Measurements from ENCODE around the gene FAM13C.

DNA sequence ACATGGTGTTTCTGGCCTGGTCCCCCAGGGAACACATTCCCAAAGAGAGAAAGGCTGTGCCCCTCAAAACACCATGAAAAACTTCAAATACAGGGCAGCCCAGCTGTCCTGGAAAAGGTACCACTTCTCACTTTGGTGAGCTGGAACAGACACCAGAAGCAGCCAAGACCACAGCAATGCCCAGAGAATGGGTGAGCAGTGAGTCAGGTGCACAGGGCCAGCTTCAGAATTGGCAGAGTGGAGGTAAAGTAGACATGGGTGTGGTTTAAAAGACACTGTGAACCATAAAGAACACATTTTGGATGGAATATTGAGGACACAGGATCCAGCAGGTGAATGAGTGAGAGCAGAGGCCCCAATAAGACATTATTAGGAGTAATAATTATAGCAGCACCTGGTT lies 51.3 kb downstream of the FAM13C start:
- no peak for TF ChIP-seq ZNF274 (IDR thresholded peaks at IDR 0.05; ENCODE audit: low read depth, low read length)
- TF ChIP-seq YY1 (IDR thresholded peaks at IDR 0.05; ENCODE audit: insufficient read depth, insufficient read length): no peak
- TF ChIP-seq SUZ12 (IDR thresholded peaks at IDR 0.05; ENCODE audit: extremely low read depth, insufficient read depth, insufficient read length): no peak
